Stimulated activated CD8-positive, alpha-beta memory T cell treated with anti-CD3 and anti-CD28 coated beads, Interleukin-4, amount 100 ng/mL, for 4 hours (primary cell): ENCODE measurements around the gene ESR2.
"Not testable (repeated sequence)": the region's sequence is repeated elsewhere in the genome, so short reads cannot be mapped to it uniquely, and the experiment has no call there.

Experiments used
- DNase-seq, 2 donors: peaks; one replicate each; pipeline ENCODE4 v3.0.0-alpha.2; 2020; ENCODE audit warnings: low read depth in 2 of 2, low spot score in 1 of 2

The ESR2 gene

GRCh38 chr14:64149921-64150320 is 144.2 kb downstream of the ESR2 start:
- DNase-seq, result no peak

GRCh38 chr14:64147126-64147790 is 146.9 kb downstream of the ESR2 start:
- DNase-seq, result no peak

GRCh38 chr14:64137657-64138290 is 156.4 kb downstream of the ESR2 start:
- DNase-seq, result no peak

- DNase-seq, result no peak
Measured at GRCh38 chr14:64126548-64126947, 167.6 kb downstream of the ESR2 start.

GRCh38 chr14:64125270-64125669 is 168.9 kb downstream of the ESR2 start:
- no peak for DNase-seq

GRCh38 chr14:64123241-64123822 is 170.8 kb downstream of the ESR2 start:
- no peak for DNase-seq

- DNase-seq, result no peak
Measured at GRCh38 chr14:64119980-64120379, 174.2 kb downstream of the ESR2 start.

- no peak for DNase-seq
Measured at GRCh38 chr14:64119500-64119899, 174.7 kb downstream of the ESR2 start.

- no peak for DNase-seq
Measured at GRCh38 chr14:64118892-64119291, 175.3 kb downstream of the ESR2 start.

- not testable (repeated sequence) for DNase-seq
Measured at GRCh38 chr14:64118403-64118742, 175.8 kb downstream of the ESR2 start.

- no peak for DNase-seq
Measured at GRCh38 chr14:64117671-64118402, 176.3 kb downstream of the ESR2 start.

- no peak for DNase-seq
Measured at GRCh38 chr14:64115401-64115800, 178.8 kb downstream of the ESR2 start.

GRCh38 chr14:64114796-64115195 is 179.4 kb downstream of the ESR2 start:
- DNase-seq, result no peak

GRCh38 chr14:64114166-64114565 is 180.0 kb downstream of the ESR2 start:
- no peak for DNase-seq

GRCh38 chr14:64112867-64113678 is 181.1 kb downstream of the ESR2 start:
- DNase-seq, result no peak

GRCh38 chr14:64110802-64111201 is 183.4 kb downstream of the ESR2 start:
- DNase-seq, result no peak

GRCh38 chr14:64109819-64110554 is 184.2 kb downstream of the ESR2 start:
- DNase-seq, result no peak

GRCh38 chr14:64107438-64107837 is 186.7 kb downstream of the ESR2 start:
- no peak for DNase-seq

- no peak for DNase-seq
Measured at GRCh38 chr14:64098120-64098519, 196.1 kb downstream of the ESR2 start.

- DNase-seq, result no peak
Measured at GRCh38 chr14:64095620-64096019, 198.6 kb downstream of the ESR2 start.

GRCh38 chr14:64092940-64093339 is 201.2 kb downstream of the ESR2 start:
- DNase-seq, result no peak
